ENCODE data around the gene HACD2. TPM values are rescaled to one million over a fixed set of nuclear protein-coding genes. Genes with fewer than 3 reads are reported as not detected.

HACD2 gene
- total RNA-seq, 1 experiment from 2014 or later, result 43.8 TPM

DNA sequence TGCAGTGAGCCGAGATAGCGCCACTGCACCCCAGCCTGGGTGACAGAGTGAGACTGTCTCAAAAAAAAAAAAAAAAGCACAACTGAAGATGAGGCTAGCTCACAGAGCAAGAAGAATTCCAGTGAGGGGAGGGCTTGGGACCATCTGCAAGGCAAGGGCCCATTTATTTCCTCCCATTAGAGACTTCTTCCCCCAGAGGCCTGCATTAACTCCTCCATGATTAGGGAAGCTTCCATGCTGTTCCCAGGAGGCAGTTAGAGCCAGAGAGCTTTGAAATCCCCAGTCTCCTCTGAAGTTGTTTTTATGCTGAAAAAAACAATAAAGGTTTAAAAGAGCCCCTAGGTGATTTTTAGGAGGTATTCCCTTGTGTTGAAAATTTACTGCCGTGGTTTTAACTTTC, 81.7 kb downstream of the HACD2 start:
- H3K9ac ChIP-seq (ENCODE audit: low read length), result no peak overlapping the region
- H3K9me2 ChIP-seq (replicated peaks; ENCODE audit: low read length), result no peaks in the 10 kb centered on the region
- no peak overlapping the region for H3K4me3 ChIP-seq (ENCODE audit: low read length)
- H2AFZ ChIP-seq (ENCODE audit: low read length), result no peak overlapping the region
- H3K27me3 ChIP-seq (ENCODE audit: low read length), result no peaks in the 10 kb centered on the region
- no peak for ATAC-seq
- no TSS peak for BruUV-seq (replicated peaks)
- no peaks in the 10 kb centered on the region for H3F3A ChIP-seq (ENCODE audit: low read length, unreplicated experiment)
- CTCF ChIA-PET, result no interaction called here
- H3K4me2 ChIP-seq (ENCODE audit: low read length), result no peak overlapping the region
- TF ChIP-seq, protein P1, sequence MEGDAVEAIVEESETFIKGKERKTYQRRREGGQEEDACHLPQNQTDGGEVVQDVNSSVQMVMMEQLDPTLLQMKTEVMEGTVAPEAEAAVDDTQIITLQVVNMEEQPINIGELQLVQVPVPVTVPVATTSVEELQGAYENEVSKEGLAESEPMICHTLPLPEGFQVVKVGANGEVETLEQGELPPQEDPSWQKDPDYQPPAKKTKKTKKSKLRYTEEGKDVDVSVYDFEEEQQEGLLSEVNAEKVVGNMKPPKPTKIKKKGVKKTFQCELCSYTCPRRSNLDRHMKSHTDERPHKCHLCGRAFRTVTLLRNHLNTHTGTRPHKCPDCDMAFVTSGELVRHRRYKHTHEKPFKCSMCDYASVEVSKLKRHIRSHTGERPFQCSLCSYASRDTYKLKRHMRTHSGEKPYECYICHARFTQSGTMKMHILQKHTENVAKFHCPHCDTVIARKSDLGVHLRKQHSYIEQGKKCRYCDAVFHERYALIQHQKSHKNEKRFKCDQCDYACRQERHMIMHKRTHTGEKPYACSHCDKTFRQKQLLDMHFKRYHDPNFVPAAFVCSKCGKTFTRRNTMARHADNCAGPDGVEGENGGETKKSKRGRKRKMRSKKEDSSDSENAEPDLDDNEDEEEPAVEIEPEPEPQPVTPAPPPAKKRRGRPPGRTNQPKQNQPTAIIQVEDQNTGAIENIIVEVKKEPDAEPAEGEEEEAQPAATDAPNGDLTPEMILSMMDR (conservative IDR thresholded peaks at IDR 0.05; ENCODE audit: low read depth, low read length), result no peak
- TF ChIP-seq EZH2 (IDR thresholded peaks at IDR 0.05; ENCODE audit: low read length, unreplicated experiment) (no peak), EZH2phosphoT487 (IDR thresholded peaks at IDR 0.05; ENCODE audit: borderline replicate concordance, low read length) (no peak)
- H3K27ac ChIP-seq (ENCODE audit: low read length), result no peak overlapping the region
- H3K36me3 ChIP-seq (ENCODE audit: low read depth, low read length), result peaks cover 12% of the 10 kb centered on the region; the same call in 1 of the 2 replicates
- POLR2A ChIA-PET (ENCODE audit: unreplicated experiment), result no interaction called here
- no peaks in the 10 kb centered on the region for H3K79me2 ChIP-seq (ENCODE audit: low read length)
- no peaks in the 10 kb centered on the region for H3K9me3 ChIP-seq (ENCODE audit: low read length)
- no peaks in the 10 kb centered on the region for H4K20me1 ChIP-seq (ENCODE audit: low read length)
- DNase-seq, result no peak
- intact Hi-C loops (cut with micrococcal nuclease), result no loop called here
- H3K4me1 ChIP-seq (ENCODE audit: insufficient read depth, low read length), result no peaks in the 10 kb centered on the region

DNA sequence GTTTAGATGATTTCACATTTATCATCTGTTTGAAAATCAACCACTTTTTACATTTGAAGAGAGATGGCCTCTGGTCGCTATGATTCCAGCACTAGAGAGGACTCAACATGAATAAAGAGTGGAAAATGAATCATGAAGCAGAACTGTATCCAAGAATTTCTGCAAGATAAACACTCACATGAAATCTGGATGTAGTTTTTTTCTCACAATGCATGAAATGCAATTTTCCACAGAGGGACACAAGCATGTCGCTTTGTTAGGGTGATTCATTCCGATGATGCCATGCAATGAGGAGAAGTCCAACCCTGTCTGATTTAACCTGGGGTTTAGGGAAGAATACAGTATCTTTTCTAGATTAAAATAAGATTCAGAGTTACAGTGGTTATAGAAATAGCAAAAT, 85.5 kb downstream of the HACD2 start:
- POLR2A ChIA-PET (ENCODE audit: unreplicated experiment), result no interaction called here
- Histone ChIP-seq H3K9me3 (ENCODE audit: low read length) (no peaks in the 10 kb centered on the region), H3K36me3 (ENCODE audit: low read depth, low read length) (peaks cover 29% of the 10 kb centered on the region; the same call in 1 of the 2 replicates)

DNA sequence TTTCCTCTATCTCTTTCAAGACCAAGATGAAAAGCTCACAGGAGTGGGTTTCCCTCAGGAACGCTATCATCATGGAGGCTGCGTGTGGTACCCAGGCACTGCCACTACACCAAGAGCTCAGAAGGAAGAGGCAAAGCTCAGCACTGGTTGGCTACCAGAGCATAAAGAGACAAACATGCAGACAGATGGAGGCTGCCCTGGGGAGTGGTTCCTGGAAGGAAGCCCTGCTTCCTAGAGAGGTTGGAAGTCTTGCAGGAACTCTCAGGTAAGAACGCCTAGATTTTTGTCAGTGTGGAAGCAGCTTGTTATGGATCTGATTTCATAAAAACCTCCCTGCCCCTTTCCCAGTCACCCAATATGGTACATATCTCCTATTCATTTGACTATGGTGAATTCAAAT, 86.1 kb downstream of the HACD2 start:
- H3K9me3 ChIP-seq (ENCODE audit: low read length), result no peaks in the 10 kb centered on the region
- no peaks in the 10 kb centered on the region for H3F3A ChIP-seq (ENCODE audit: low read length, unreplicated experiment)
- no peak for ATAC-seq
- H3K9me2 ChIP-seq (replicated peaks; ENCODE audit: low read length), result no peaks in the 10 kb centered on the region
- H3K27ac ChIP-seq (ENCODE audit: low read length), result no peak overlapping the region
- H3K4me1 ChIP-seq (ENCODE audit: insufficient read depth, low read length), result no peaks in the 10 kb centered on the region
- no peak overlapping the region for H2AFZ ChIP-seq (ENCODE audit: low read length)
- no peak overlapping the region for H3K4me3 ChIP-seq (ENCODE audit: low read length)
- TF ChIP-seq, protein P1 (conservative IDR thresholded peaks at IDR 0.05; ENCODE audit: low read depth, low read length), result no peak
- TF ChIP-seq EZH2 (IDR thresholded peaks at IDR 0.05; ENCODE audit: low read length, unreplicated experiment) (no peak), EZH2phosphoT487 (IDR thresholded peaks at IDR 0.05; ENCODE audit: borderline replicate concordance, low read length) (no peak)
- DNase-seq, result no peak
- H3K79me2 ChIP-seq (ENCODE audit: low read length), result no peaks in the 10 kb centered on the region
- POLR2A ChIA-PET (ENCODE audit: unreplicated experiment), result no interaction called here
- no peaks in the 10 kb centered on the region for H4K20me1 ChIP-seq (ENCODE audit: low read length)
- no peaks in the 10 kb centered on the region for H3K27me3 ChIP-seq (ENCODE audit: low read length)
- CTCF ChIA-PET, result no interaction called here
- intact Hi-C loops (cut with micrococcal nuclease), result no loop called here
- BruUV-seq (replicated peaks), result no TSS peak
- no peak overlapping the region for H3K4me2 ChIP-seq (ENCODE audit: low read length)
- H3K9ac ChIP-seq (ENCODE audit: low read length), result no peak overlapping the region
- H3K36me3 ChIP-seq (ENCODE audit: low read depth, low read length), result peaks cover 33% of the 10 kb centered on the region; the same call in 1 of the 2 replicates

More for the DNA sequence above, 85.5 kb downstream of the HACD2 start:
- intact Hi-C loops (cut with micrococcal nuclease), result no loop called here
- CTCF ChIA-PET, result no interaction called here
- Histone ChIP-seq H3K4me2 (ENCODE audit: low read length) (no peak overlapping the region), H3K9ac (ENCODE audit: low read length) (no peak overlapping the region), H3K4me3 (ENCODE audit: low read length) (no peak overlapping the region), H2AFZ (ENCODE audit: low read length) (no peak overlapping the region), H3K27me3 (ENCODE audit: low read length) (no peaks in the 10 kb centered on the region), H3K79me2 (ENCODE audit: low read length) (no peaks in the 10 kb centered on the region), H3K9me2 (replicated peaks; ENCODE audit: low read length) (no peaks in the 10 kb centered on the region), H3F3A (ENCODE audit: low read length, unreplicated experiment) (no peaks in the 10 kb centered on the region), H3K27ac (ENCODE audit: low read length) (no peak overlapping the region), H3K4me1 (ENCODE audit: insufficient read depth, low read length) (no peaks in the 10 kb centered on the region), H4K20me1 (ENCODE audit: low read length) (no peaks in the 10 kb centered on the region)
- TF ChIP-seq EZH2phosphoT487 (IDR thresholded peaks at IDR 0.05; ENCODE audit: borderline replicate concordance, low read length) (no peak), EZH2 (IDR thresholded peaks at IDR 0.05; ENCODE audit: low read length, unreplicated experiment) (no peak)
- TF ChIP-seq, protein P1 (conservative IDR thresholded peaks at IDR 0.05; ENCODE audit: low read depth, low read length), result no peak
- no peak for ATAC-seq
- DNase-seq, result no peak
- BruUV-seq (replicated peaks), result no TSS peak
